NCI-H2227 (cell line): ENCODE results near the gene NLN.
"Not testable (repeated sequence)": the region's sequence is repeated elsewhere in the genome, so short reads cannot be mapped to it uniquely, and the experiment has no call there.

ENCODE experiments used
- DNase-seq: peaks from one replicate; lab custom pipeline; 2025; ENCODE audit not compliant: unreplicated experiment; lab: John Stamatoyannopoulos, UW

The NLN gene

DNA sequence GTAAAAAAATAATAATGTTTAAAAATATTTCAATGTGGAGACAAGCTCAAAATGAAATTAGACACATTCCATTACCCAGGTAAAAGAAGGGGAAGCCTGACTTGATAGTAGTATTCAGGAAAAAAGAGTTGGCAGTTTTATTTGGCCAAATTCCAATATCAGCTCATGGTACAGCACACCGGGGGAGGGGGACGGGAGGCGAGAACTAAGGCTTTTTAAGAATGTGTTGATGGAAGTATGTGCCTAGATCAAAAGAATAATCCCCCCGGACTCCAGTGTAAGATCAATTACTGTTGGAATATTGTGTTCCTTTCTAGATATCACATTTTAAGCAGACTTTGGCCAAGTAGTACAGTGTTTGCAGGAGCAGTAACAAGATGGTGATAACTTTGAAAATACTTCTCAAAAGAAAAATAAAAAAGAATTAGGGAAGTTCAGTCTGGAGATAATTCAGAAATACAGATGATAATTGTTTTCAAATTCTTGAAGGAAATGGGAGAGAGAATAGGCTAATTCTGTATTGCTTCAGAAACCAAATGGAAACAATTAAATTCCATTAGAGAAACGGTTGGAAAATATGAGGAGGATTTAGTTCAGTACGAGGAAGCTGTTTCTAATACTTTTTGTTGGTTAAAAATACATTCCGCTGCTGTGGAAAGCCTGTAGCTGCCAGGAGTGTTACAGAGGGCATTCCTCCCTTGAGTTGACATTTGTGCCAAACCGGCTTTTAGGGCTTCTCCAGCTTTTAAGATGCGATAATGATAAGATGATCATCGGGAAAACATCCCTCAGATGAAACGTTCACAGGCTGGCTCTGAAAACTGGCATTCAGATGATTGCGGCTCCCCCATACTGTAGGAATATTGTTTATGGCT is 106.3 kb downstream of the NLN start:
- no peak for DNase-seq

DNA sequence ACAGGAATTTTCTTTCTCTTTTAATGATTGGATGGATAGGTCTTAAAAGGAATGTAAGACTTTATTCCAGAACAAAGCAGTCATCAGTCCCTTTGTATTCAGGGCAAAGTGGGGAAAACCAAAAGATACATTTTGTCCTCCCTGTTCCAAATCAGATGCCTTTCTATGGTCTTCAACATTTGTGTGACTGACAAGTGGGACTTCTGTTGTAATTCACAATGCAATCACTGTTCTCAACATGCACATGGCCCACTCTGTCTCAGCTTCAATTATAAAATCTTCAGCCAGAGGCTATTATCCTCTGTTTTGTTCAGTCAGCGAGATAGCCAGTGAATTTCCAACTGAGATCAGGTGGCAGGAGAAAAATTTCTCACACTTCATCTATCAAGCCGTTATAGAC is 108.9 kb downstream of the NLN start:
- peak; percentile 29 for DNase-seq

DNA sequence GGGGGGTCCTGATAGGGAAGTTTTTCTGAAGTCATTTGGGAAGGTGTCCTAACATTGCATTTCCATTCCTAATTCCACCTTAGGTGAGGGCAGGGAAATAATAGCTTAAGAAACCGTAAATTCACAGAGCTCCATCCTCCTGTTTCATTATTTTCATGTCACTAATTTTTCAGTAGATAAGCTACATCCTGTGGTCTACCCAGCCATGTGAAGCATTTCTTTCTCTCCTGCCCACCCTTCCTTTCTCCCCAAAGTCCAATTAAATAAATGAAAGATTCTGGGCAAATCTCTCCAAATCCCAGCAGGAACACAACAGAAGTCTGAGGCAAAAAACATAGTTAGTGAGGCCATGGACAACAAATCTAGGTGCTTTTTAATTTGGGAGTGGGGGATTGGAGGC is 109.3 kb downstream of the NLN start:
- DNase-seq: no peak

DNA sequence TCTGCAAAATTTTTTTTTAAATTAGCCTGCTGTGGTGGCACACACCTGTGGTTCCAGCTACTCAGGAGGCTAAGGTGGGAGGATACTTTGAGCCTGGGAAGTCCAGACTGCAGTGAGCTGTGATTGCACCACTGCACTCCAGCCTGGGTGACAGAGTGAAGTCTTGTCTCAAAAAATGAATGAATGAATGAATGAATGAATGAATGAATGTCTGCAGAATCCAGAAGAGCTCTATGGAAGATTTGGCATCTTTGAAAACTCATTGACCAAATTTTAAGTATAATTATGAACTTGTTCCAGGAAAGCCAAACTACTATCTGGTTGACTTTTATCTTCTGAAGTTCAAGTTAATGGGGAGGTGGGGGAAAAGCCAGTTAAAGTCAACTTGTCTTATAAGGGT is 110.1 kb downstream of the NLN start:
- DNase-seq: no peak

DNA sequence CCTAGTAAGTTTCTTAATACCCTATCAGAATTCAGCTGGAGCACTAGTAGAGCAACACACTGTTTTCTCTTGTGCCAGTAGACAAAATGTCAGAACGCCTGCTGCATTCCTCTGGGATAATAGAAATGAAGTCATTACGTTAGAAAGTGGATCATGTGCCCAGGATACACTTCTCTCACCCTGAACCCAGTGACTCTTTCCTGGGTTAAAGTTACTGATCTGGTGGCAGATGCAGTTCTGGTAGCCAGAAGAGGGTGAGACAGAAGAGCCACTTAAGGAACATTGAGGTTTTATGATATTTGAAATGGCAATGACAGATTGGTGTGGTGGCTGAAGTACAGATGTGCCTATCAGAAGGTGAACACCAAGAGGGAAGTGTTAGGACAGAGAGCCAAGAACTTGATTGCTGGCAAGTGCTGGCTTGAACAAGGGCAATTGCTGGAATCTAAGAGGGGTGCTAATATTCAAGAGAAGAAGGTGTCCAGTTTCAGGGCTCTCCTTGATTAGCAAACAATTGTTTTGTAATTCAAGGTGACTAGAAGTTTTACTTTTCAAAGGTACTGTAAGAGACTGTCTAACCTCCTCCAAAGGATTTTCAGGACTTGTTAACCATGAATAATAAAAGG is 110.7 kb downstream of the NLN start:
- no peak for DNase-seq

DNA sequence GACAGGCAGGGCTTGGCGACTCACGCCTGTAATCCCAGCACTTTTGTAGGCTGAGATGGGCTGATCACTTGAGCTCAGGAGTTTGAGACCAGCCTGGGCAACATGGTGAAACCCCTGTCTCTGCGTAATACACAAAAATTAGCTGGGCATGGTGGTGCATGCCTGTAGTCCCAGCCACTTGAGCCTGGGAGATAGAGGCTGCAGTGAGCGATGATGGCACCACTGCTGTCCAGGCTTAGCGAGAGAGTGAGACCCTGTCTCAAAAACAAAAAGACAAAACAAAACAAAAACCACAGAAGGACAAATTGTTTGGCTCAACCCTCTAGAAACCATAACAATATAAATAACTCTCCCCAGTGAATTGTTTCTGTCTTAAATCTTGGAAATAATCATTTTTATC is 111.8 kb downstream of the NLN start:
- no peak for DNase-seq

DNA sequence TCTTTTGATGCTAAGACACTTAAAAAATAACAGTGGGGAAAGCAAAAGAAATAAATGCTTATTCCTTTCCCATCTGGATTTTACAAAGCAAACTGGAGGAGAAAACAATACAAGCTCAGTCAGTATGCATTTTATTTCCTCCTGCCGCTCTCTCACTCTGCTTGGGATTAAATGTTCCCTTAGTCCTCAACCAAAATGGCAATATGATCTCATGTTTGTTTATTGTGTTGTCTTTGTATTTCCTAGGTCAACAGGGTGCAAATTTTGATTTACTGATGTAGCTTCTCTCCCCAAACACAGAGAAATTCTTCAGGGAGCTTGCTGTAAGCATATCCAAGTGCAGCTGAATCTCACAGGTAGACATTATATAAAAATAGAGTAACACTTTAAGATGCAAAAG is 112.3 kb downstream of the NLN start:
- no peak for DNase-seq

DNA sequence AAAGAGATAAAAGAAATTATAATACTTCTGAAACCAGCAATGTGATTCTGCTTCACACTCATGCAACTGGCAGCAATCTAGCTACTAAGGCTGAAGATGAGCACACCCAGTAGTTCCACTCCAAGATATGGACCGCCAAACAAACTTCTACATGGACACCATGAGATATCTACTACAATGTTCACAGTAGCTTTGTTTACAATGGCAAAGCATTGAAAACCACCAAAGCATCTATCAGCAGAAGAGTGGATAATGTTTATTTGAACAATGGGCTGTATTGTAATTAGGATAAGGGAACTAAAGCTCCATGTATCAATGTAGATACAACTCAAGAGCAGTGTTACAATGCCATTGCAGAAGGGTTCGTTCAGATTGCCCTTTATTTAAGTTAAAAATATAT is 113.2 kb downstream of the NLN start:
- DNase-seq: no peak

DNA sequence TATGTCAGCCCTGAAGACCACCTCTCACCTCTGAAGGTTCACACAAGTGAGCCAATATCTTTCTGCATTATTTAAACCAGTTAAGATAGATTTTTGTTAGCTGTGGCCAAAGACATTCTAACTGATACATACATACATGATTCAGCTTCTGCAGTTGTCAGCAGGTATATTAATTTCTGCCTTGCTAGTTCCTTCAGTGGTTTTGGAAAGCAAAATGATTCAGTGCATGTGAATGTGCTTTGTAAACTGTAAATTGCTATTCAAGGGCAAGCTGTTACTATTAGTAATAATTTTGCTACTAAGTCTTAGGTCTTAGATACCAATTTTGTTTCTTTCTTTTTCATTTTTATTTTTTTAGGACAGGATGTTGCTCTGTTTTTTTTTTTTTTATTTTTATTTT is 115.1 kb downstream of the NLN start:
- DNase-seq: no peak

DNA sequence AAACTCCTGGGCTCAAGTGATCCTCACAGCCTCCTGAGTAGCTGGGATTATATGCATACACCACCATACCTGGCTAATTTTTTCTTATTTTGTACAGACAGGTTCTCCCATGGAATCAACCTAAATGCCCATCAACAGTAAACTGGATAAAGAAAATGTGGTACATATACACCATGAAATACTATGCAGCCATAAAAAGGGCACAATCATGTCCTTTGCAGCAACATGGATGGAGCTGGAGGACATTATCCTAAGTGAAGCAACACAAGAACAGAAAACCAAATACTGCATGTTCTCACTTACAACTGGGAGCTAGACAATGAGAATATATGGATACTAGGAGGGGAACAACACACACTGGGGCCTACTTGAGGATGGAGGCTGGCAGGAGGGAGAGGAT is 117.2 kb downstream of the NLN start:
- DNase-seq: not testable (repeated sequence)

DNA sequence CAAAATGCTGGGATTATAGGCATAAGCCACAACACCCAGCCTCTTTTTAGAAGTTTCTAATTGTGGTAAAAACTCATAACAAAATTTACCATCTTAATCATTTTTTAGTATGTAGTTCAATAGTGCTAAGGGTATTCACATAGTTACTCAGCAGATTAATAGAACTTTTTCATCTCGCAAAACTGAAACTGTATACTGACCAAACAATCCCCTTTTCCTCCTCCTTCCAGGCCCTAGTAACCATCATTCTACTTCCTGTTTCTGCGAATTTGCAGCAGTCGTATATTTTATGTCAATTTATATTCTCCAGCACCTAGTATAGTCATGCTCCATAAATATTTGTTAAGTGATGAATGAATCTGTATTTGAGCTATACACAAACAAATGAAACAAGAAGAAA is 118.1 kb downstream of the NLN start:
- DNase-seq: no peak

DNA sequence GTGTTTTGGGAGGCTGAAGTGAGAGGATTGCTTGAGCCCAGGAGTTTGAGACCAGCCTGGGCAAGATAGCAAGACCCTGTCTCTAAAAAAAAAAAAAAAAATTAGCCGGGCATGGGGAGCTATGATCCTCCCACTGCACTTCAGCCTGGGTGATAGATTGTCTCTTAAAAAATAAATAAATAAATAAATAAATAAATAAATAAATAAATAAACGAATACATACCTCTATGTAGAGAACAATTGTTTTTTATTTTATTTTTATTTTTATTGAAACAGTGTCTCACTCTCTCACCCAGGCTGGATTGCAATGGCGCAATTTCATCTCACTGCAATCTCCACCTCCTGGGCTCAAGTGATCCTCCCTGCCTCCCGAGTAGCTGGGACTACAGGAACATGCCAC is 122.8 kb downstream of the NLN start:
- not testable (repeated sequence) for DNase-seq

DNA sequence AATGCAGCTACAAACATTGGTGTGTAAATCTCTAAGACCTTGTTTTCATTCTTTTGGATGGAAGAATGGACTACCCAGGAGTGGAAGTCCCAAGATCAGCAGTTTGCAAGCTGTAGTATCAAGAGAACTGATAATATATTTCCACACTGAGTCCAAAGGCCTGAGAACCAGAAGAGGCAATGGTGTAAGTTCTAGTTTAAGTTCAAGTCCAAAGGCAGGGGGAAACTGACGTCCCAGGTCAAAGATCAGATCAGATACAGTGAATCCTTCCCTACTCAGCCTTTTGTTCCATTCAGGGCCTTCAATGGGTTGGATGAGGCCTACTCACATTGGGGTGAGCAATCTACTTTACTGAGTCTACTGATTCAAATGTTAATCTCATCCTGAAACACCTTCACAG is 124.1 kb downstream of the NLN start:
- no peak for DNase-seq

DNA sequence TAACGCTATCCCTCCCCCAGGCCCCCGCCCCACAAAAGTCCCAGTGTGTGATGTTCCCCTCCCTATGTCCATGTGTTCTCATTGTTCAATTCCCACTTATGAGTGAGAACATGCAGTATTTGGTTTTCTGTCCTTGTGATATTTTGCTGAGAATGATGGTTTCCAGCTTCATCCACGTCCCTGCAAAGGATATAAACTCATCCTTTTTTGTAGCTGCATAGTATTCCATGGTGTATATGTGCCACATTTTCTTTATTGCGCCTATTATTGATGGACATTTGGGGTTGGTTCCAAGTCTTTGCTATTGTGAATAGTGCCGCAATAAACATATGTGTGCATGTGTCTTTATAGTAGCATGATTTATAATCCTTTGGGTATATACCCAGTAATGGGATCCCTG is 125.0 kb downstream of the NLN start:
- not testable (repeated sequence) for DNase-seq

DNA sequence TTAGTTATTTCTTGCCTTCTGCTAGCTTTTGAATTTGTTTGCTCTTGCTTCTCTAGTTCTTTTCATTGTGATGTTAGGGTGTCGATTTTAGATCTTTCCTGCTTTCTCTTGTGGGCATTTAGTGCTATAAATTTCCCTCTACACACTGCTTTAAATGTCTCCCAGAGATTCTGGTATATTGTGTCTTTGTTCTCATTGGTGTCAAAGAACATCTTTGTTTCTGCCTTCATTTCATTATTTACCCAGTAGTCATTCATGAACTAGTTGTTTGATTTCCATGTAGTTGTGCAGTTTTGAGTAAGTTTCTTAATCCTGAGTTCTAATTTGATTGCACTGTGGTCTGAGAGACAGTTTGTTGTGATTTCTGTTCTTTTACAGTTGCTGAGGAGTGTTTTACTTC is 127.9 kb downstream of the NLN start:
- not testable (repeated sequence) for DNase-seq

DNA sequence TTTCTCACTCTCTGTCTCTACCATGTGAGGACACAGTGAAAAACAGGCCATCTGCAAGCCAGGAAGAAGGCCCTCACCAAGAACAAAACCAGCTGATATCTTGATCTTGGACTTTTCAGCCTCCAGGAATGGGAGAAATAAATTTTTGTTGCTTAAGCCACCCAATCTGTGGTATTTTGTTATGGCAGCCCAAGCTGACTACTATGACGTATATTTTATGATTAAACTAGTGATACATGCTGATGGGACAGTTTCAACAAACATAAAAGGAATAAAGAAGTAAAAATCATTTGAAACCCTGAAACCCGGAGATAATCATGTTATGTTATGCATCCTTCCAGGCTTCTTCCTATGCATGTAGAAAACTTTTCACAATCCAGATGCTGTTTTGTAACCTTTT is 132.9 kb downstream of the NLN start:
- no peak for DNase-seq

DNA sequence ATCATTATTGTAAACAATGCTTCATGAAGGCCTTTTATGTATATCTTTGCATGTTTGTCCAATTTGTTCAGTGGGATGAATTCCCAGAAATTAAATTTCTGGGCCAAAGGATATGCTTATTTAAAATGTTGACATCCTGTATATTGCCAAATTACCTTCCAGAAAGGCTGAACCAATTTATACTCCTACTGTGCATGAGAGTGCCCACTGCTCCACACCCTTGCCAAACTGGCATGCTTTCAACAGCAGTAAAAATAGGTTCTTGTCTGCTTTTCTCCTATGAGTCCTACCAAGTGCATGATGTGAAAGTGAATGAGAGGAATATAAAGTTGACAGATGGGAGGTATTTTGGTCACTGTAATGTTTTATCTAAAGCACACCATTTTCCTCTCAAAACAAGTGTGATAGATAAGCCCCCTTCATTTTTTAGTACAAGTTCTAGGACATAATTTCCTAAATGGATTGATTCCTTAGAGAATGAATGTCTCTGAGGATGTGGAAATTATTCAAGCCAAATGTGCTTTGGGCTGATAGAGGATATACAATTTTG is 133.8 kb downstream of the NLN start:
- DNase-seq: no peak

DNA sequence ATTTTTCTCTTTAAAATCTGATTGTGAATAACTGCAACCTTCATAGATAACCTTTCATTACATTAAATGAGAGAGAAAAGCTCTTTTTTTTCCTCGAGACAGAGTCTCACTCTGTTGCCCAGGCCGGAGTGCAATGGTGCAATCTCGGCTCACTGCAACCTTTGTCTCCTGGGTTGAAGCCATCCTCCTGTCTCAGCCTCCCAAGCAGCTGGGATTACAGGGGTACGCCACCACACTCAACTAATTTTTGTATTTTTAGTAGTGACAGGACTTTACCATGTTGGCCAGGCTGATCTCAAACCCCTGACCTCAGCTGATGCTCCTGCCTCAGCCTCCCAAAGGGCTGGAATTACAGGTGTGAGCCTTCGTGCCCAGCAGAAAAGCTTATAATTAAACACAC is 134.5 kb downstream of the NLN start:
- no peak for DNase-seq

DNA sequence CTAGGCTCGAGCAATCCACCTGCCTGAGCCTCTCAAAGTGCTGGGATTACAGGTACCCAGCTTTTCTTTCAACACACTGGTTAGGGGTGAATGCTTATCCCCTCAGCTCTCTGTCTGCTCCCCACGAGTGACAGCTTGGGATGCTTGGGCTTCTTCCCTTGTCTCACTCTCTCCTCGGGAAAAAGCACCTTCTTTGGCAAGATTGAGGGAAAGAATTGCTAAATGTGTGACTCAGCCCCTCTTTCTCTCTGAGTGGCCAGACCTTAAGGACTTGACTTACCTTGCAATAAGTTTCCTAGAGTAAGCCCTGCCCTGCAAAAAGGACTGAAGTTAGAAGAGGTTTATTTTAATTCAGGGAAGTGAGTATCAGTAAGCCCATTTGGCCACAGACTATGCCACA is 136.3 kb downstream of the NLN start:
- no peak for DNase-seq

DNA sequence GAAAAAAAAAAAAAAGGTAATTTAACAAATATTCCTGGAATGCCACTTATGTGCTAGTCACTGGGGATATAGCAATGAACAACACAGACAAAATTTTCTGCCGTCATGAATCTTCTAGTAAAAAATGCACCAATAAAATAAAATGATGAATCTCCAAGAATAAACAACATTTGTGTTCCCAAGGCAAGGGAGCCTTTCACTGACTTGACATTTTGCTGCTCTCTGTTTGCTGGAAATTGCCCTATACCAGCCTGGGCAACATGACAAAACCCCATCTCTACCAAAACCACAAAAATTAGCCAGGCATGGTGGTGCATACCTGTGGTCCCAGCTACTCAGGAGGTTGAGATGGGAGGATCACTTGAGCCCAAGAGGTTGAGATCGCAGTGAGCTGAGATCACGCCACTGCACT is 139.8 kb downstream of the NLN start:
- no peak for DNase-seq

DNA sequence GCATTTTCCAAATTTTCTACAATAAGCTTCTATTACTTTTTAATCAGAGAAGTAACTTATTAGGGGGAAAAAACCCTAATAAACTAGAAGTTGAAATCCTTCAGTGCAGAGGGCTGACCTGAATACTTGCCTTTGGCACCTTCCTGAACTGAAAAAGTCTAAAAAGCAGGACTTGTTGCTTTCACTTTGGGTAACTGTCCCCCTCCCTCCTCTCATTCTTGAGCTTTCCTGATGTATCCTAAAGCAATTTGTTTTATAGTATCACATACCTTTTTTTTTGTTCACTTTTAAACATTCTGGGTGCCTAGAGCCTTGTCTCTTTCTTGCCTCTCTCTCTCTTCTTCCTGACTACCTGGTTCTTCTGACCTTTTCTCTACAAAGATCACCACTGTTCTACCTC is 140.4 kb downstream of the NLN start:
- no peak for DNase-seq

DNA sequence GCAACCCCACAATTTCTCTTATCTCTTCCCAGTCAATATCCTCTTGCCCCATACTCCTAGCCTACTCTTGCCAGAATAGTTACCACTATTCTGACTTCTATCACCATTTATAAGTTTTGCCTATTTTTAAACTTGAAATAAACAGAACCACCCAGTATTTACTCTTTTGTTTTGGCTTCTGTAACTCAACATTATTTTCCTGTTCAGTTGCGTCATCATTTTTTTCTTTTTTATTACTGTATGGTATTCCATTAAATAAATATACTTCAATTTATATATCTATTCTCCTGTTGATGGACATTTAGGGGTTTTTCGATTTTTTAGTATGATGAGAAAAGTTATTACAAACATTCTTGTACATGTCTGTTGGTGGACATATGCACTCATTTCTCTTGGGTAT is 141.7 kb downstream of the NLN start:
- no peak for DNase-seq
